ENCODE data around the gene BCL7A. TPM values are rescaled to one million over a fixed set of nuclear protein-coding genes. Genes with fewer than 3 reads are reported as not detected.
A peak's percentile ranks its signal among the peaks of the same experiment; 100 is the strongest.

Gene BCL7A
- polyA plus RNA-seq, 1 of the 3 experiments (the other 2 are of a cell fraction) = 34.0 TPM

DNA sequence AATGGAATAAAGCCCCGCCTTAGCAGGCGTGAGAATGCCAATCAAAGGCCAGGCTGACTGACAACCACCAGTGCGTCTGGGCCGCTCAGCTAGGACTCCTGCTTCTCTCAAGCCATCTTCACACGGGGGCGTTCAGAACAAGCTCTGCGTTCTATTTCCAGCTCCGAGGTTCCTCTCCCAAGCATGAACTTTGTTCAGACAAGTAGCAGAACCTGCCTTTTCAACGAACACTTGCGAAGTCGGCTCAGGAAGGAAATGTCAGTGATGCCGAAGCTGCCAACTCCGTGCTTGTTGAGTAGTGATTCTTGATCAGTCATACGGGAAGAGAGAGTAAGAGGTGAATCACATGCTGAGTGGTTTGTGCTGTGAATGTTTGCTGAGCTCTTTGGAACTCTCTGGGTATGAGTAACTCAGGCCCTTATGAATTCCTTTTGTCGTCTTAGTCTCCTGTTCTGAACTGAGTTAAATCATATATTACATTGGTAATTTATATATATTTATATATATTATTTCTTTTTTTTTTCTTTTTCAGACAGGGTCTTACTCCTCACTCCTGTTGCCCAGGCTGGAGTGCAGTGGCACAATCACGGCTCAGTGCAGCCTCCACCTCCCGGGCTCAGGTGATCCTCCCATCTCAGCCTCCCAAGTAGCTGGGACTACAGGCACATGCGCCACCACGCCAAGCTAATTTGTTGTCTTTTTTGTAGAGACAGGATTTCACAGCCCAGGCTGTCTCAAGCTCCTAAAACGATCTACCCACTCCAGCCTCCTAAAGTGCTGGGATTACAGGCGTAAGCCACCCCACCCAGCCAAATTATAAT, 29.4 kb upstream of the BCL7A start (continued):
- TF ChIP-seq ZBTB33 (IDR thresholded peaks at IDR 0.05; ENCODE audit: borderline replicate concordance, low read depth) (no peak; the same call in 1 of the 2 replicates), SMC3 (IDR thresholded peaks at IDR 0.05; ENCODE audit: low read depth, low read length) (no peak), JUND (IDR thresholded peaks at IDR 0.05) (peak; percentile 88), EP300 (IDR thresholded peaks at IDR 0.05; ENCODE audit: borderline replicate concordance in 1 of 2, low read depth in 1 of 2, low read length in 1 of 2) (peak; percentile 36 to 96; a peak in 3 of 4 replicates), GATA2 (CRISPR knock-in tag; IDR thresholded peaks at IDR 0.05) (no peak), NRF1 (IDR thresholded peaks at IDR 0.05; ENCODE audit: low read depth, low read length) (no peak), NFIC (IDR thresholded peaks at IDR 0.05; ENCODE audit: borderline replicate concordance) (peak; percentile 87), TCF12 (IDR thresholded peaks at IDR 0.05) (peak; percentile 88), RAD21 (IDR thresholded peaks at IDR 0.05; ENCODE audit: low read length) (no peak), TAF1 (IDR thresholded peaks at IDR 0.05; ENCODE audit: borderline replicate concordance, low read depth, low read length) (peak; percentile 44; the same call in 1 of the 2 replicates)
- TF ChIP-seq, protein P1, sequence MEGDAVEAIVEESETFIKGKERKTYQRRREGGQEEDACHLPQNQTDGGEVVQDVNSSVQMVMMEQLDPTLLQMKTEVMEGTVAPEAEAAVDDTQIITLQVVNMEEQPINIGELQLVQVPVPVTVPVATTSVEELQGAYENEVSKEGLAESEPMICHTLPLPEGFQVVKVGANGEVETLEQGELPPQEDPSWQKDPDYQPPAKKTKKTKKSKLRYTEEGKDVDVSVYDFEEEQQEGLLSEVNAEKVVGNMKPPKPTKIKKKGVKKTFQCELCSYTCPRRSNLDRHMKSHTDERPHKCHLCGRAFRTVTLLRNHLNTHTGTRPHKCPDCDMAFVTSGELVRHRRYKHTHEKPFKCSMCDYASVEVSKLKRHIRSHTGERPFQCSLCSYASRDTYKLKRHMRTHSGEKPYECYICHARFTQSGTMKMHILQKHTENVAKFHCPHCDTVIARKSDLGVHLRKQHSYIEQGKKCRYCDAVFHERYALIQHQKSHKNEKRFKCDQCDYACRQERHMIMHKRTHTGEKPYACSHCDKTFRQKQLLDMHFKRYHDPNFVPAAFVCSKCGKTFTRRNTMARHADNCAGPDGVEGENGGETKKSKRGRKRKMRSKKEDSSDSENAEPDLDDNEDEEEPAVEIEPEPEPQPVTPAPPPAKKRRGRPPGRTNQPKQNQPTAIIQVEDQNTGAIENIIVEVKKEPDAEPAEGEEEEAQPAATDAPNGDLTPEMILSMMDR (IDR thresholded peaks at IDR 0.05) = no peak

DNA sequence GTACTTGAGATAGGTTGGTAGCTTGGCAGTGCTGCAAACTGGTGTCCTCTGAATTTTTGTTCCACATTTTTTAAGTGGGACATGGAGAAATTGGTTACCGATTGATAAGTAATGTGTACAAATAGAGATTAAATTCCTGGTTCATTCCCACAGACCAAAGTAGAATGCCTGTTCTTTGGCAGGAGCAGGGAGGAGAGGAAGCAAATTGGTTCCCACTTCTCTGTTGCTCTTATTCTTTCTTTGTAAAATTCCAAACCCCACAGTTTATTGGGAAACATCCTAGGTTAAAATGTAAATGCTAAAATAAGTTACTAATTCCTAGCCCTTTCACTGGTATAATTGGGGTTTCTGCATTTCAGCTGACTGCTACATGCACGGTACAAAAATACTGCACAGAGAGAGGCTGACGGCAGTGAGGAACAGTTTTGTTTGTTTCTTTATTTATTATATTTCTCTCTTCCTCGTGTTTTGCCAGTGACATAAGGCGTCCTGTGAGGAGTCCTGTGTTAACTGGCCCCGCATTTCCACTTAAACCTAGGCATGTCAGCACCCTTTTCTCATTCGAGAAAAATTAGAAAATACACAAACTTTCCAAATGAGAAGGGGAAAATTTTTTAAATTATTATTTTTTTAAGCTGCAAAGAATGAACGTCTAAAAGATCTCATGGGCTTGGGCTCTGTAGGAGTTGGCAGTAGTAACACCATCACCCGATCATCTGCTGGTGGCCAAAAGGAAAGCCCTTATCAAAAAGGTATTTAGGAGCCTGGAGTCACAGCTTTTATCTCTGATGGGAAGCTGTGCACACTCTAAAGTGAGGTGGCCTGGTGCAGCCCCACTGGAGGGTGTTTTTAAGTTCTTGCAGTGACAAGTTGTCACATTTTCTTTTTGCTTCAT, 25.4 kb upstream of the BCL7A start:
- no peak overlapping the region for H3K9ac ChIP-seq
- H3K4me2 ChIP-seq = peak overlapping the region; percentile 24; the same call in 1 of the 2 replicates
- H3K4me1 ChIP-seq (ENCODE audit: control insufficient read depth in 1 of 2, insufficient read depth in 2 of 2, low read depth in 1 of 2, low read length in 1 of 2) = peaks cover 3 to 5% of the 10 kb centered on the region in 2 experiments; a peak in 2 of 4 replicates
- H2AFZ ChIP-seq (ENCODE audit: low read depth) = no peak overlapping the region
- ChIA-PET CTCF (interaction anchor here (1.0 kb wide), 1 partner anchor 25 kb away, joined by 4 read pairs; the partner anchor contains the start of gene BCL7A), POLR2A (no interaction called here)
- H3F3A ChIP-seq (replicated peaks; ENCODE audit: insufficient read depth) = peaks cover 20% of the 10 kb centered on the region
- 60% methylated on average over 9 of the region's 9 CpGs for WGBS (ENCODE audit: low lambda C conversion rate)
- H3K9me2 ChIP-seq = no peaks in the 10 kb centered on the region
- no peaks in the 10 kb centered on the region for H3K27me3 ChIP-seq (ENCODE audit: insufficient read depth)
- DNase-seq = no peak
- H4K20me1 ChIP-seq (ENCODE audit: insufficient read depth) = no peaks in the 10 kb centered on the region
- no peak overlapping the region for H3K27ac ChIP-seq (ENCODE audit: low read depth in 2 of 2, low read length in 1 of 2)
- peaks cover 10% of the 10 kb centered on the region for H3K9me3 ChIP-seq
- TF ChIP-seq YY1 (IDR thresholded peaks at IDR 0.05; ENCODE audit: low read depth) (no peak), EP300 (IDR thresholded peaks at IDR 0.05; ENCODE audit: borderline replicate concordance in 1 of 2, low read depth in 1 of 2, low read length in 1 of 2) (no peak), TCF12 (IDR thresholded peaks at IDR 0.05) (no peak)
- H3K36me3 ChIP-seq (replicated peaks in 1 of 2; ENCODE audit: control insufficient read depth in 1 of 2, insufficient read depth in 2 of 2, low read length in 1 of 2) = no peaks in the 10 kb centered on the region
- no peaks in the 10 kb centered on the region for H3K79me2 ChIP-seq (ENCODE audit: insufficient read depth)
- H3K4me3 ChIP-seq (ENCODE audit: low read depth in 2 of 2, low read length in 1 of 2) = no peak overlapping the region
